Endothelial cell of umbilical vein (primary cell): ENCODE data around the gene TSNAX. TPM values are rescaled to one million over a fixed set of nuclear protein-coding genes. Genes with fewer than 3 reads are reported as not detected.
A peak's percentile ranks its signal among the peaks of the same experiment; 100 is the strongest.

Source experiments
- BruUV-seq: library from RNA; stranded (reverse); fragments of 400-500 nt; replicated peaks from 2 replicates; lab custom pipeline; 2021; lab: Mats Ljungman, UMichigan
- CTCF ChIA-PET: fragments of 300-600, 350-600 bp; sonication (Branson Sonifier 250); formaldehyde crosslinking; loops from one replicate; lab custom pipeline; 2021; ENCODE audit warnings: antibody characterized with exemption, inconsistent platforms; lab: Charles Lee
- POLR2A ChIA-PET: fragments of 300-600, 350-600 bp; sonication (Branson Sonifier 250); formaldehyde crosslinking; loops from one replicate; lab custom pipeline; 2021; ENCODE audit warnings: antibody characterized with exemption, inconsistent platforms; lab: Charles Lee
- DNase-seq: peaks from one replicate; pipeline ENCODE4 v3.0.0-alpha.2; 2011; ENCODE audit warnings: low read depth, low spot score
- FAIRE-seq: peaks from 2 replicates; lab custom pipeline; 2011; peaks lifted over from hg19 to GRCh38; lab: Jason Lieb, UNC
- H2AFZ ChIP-seq: 2 replicates; pipeline ENCODE4 v1.6.0; 2012; ENCODE audit warnings: low read depth, low read length, control low read depth, inconsistent platforms
- H3K27ac ChIP-seq: 2 replicates; pipeline ENCODE4 v1.5.1; 2011; ENCODE audit warnings: low read depth, mild to moderate bottlenecking, control low read depth, low read length, moderate library complexity; ENCODE audit not compliant: insufficient read depth
- H3K27me3 ChIP-seq, 2 experiments: 2 replicates each; pipeline versions ENCODE4 v1.6.0 to v1.6.1; 2011; ENCODE audit warnings: low read length in 2 of 2, mixed read lengths in 1 of 2; ENCODE audit not compliant: control insufficient read depth in 2 of 2, insufficient read depth in 2 of 2
- H3K36me3 ChIP-seq, 2 experiments: 2 replicates in 1 of 2; 3 replicates in 1 of 2; pipeline ENCODE4 v1.5.1; 2011; ENCODE audit warnings: low read length in 2 of 2, mild to moderate bottlenecking in 1 of 2, moderate library complexity in 1 of 2; ENCODE audit not compliant: control insufficient read depth in 2 of 2, insufficient read depth in 2 of 2; ENCODE audit errors: extremely low read depth in 1 of 2
- H3K4me1 ChIP-seq: 3 replicates; pipeline ENCODE4 v1.5.1; 2011; ENCODE audit warnings: mild to moderate bottlenecking, low read length; ENCODE audit not compliant: control insufficient read depth, insufficient read depth; ENCODE audit errors: extremely low read depth
- H3K4me2 ChIP-seq: 2 replicates; pipeline ENCODE4 v1.6.1; 2011; ENCODE audit warnings: low read length, control low read depth, mixed read lengths; ENCODE audit not compliant: insufficient read depth
- H3K4me3 ChIP-seq, 3 experiments: fragments of 200-600 bp in 1 of 3; sonication (generic), shearing (Covaris generic) in 1 of 3; replicated peaks in 1 of 3; 2 replicates each; pipeline ENCODE4 v1.5.1; 2011 to 2016; ENCODE audit warnings: control low read depth in 3 of 3, low read length in 3 of 3, mild to moderate bottlenecking in 2 of 3, inconsistent platforms in 1 of 3, low read depth in 1 of 3, moderate library complexity in 1 of 3; ENCODE audit not compliant: insufficient read depth in 1 of 3
- H3K79me2 ChIP-seq: 2 replicates; pipeline ENCODE4 v1.6.0; 2012; ENCODE audit warnings: low read length, inconsistent platforms; ENCODE audit not compliant: control insufficient read depth, insufficient read depth
- H3K9ac ChIP-seq: replicated peaks from 2 replicates; pipeline ENCODE3; 2011; ENCODE audit warnings: low read length, control low read depth; ENCODE audit not compliant: insufficient read depth; ENCODE audit errors: extremely low read depth
- H3K9me1 ChIP-seq: replicated peaks from 3 replicates; pipeline ENCODE4 v1.6.0; 2011; ENCODE audit warnings: mild to moderate bottlenecking, low read length; ENCODE audit not compliant: control insufficient read depth, insufficient read depth; ENCODE audit errors: extremely low read depth
- H3K9me3 ChIP-seq: replicated peaks from 2 replicates; pipeline ENCODE4 v1.5.1; 2012; ENCODE audit warnings: low read length, inconsistent platforms; ENCODE audit not compliant: control insufficient read depth, insufficient read depth
- H4K20me1 ChIP-seq: replicated peaks from 2 replicates; pipeline ENCODE3; 2011; ENCODE audit warnings: mild to moderate bottlenecking, low read length; ENCODE audit not compliant: control insufficient read depth, insufficient read depth; ENCODE audit errors: extremely low read depth
- CTCF ChIP-seq, 2 donors: IDR thresholded peaks; 1 replicate in 1 of 2; 2 replicates in 1 of 2; pipeline ENCODE4 v1.5.1; 2011; ENCODE audit warnings: low read length in 2 of 2, mild to moderate bottlenecking in 2 of 2, moderate library complexity in 2 of 2, control low read depth in 1 of 2, inconsistent platforms in 1 of 2, low read depth in 1 of 2; ENCODE audit not compliant: insufficient read depth in 1 of 2; ENCODE audit errors: extremely low read depth in 1 of 2
- EZH2 ChIP-seq: IDR thresholded peaks from 2 replicates; pipeline ENCODE4 v1.6.1; 2012; ENCODE audit warnings: borderline replicate concordance, low read depth, mild to moderate bottlenecking, moderate library complexity, low read length, inconsistent platforms; ENCODE audit not compliant: severe bottlenecking
- FOS ChIP-seq: IDR thresholded peaks from 2 replicates; pipeline ENCODE4 v1.6.1; 2011; ENCODE audit warnings: mild to moderate bottlenecking, low read length, moderate library complexity, borderline replicate concordance; ENCODE audit not compliant: insufficient read depth
- GATA2 ChIP-seq: IDR thresholded peaks from 2 replicates; pipeline ENCODE4 v1.7.0; 2011; ENCODE audit warnings: low read depth, mild to moderate bottlenecking, moderate library complexity, mixed read lengths, low read length; ENCODE audit not compliant: insufficient read length, insufficient read depth
- JUN ChIP-seq: IDR thresholded peaks from 2 replicates; pipeline ENCODE4 v1.6.1; 2011; ENCODE audit warnings: borderline replicate concordance, low read depth; ENCODE audit not compliant: insufficient read length, insufficient read depth
- MAX ChIP-seq: IDR thresholded peaks from 2 replicates; pipeline ENCODE4 v1.6.1; 2011; ENCODE audit not compliant: insufficient read depth, insufficient read length
- MYC ChIP-seq: IDR thresholded peaks from one replicate; pipeline ENCODE4 v1.6.1; 2011; ENCODE audit warnings: mild to moderate bottlenecking, low read depth, low read length
- POLR2A ChIP-seq: IDR thresholded peaks from 2 replicates; pipeline ENCODE4 v1.6.1; 2012; ENCODE audit warnings: low read depth, mild to moderate bottlenecking, control low read depth, low read length
- POLR2AphosphoS5 ChIP-seq: IDR thresholded peaks from 2 replicates; pipeline ENCODE4 v1.6.1; 2012; ENCODE audit warnings: low read depth, mild to moderate bottlenecking, control low read depth, low read length, moderate library complexity; ENCODE audit not compliant: insufficient read depth
- dilution Hi-C: fragments of 300-500 bp; cut with MboI; formaldehyde crosslinking; loops from one replicate; pipeline ENCODE4 v1.15.0; 2019; ENCODE audit warnings: low sequenced_read_pairs; ENCODE audit not compliant: extremely low pct_ligation_motif_present
- intact Hi-C: fragments of 100-400 bp; cut with micrococcal nuclease; formaldehyde crosslinking; loops from one replicate; pipeline ENCODE4 v1.10.0; 2022
- polyA plus RNA-seq, 4 experiments: library from polyadenylated mRNA; depleted of rRNA in 3 of 4; stranded (reverse) in 3 of 4; unstranded in 1 of 4; fragments of >200 nt; gene quantifications; 2 replicates each; pipeline versions ENCODE4 v1.2.1 to v1.2.3, GENCODE V29; 2011 to 2012; ENCODE audit warnings: missing spikeins in 1 of 4
- total RNA-seq: library from RNA; stranded (reverse); gene quantifications from 2 replicates; pipeline ENCODE4 v1.2.3, GENCODE V29; 2021

TSNAX gene
- total and polyA plus RNA-seq, 2 donors (not counting 3 experiments of a cell fraction or from before 2014, with no cell fraction given) = 6.3 to 26.3 TPM

DNA sequence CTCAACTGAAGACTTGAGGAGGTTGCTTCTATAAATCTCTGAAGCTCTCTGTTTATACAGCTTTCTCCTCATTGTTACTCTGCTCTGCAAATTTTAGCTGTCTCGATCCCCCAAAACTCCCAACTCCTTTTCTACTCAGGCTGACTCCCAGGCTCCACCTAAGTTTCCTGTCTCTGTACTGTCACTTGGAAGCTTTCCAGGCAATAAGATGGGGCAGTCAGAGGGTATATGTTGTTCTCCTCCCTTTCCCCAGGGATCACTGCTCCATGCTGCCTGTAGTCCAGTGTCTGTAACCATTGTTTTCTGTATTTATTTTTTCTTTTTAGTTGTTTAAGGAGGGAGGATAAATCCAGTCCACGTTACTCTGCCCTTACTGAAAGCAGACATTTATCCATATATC lies 13.4 kb downstream of the TSNAX start:
- Histone ChIP-seq H3K4me3 (no peak overlapping the region), H3K9ac (no peak overlapping the region), H4K20me1 (no peaks in the 10 kb centered on the region), H3K27me3 (no peaks in the 10 kb centered on the region), H3K9me3 (peaks cover 2% of the 10 kb centered on the region), H3K9me1 (no peaks in the 10 kb centered on the region), H3K4me1 (peaks cover 25% of the 10 kb centered on the region), H3K79me2 (peaks cover 2% of the 10 kb centered on the region), H3K27ac (no peak overlapping the region), H3K36me3 (peaks cover 0 to 7% of the 10 kb centered on the region in 2 experiments), H2AFZ (no peak overlapping the region), H3K4me2 (peak overlapping the region; percentile 8)
- intact Hi-C loops = no loop called here
- TF ChIP-seq MYC (no peak), POLR2AphosphoS5 (no peak), GATA2 (no peak), JUN (no peak), CTCF (IDR thresholded peaks at IDR 0.05; ENCODE audit: extremely low read depth in 1 of 2, insufficient read depth in 1 of 2, low read depth in 1 of 2, low read length in 2 of 2) (no peak), EZH2 (no peak), FOS (no peak), POLR2A (no peak), MAX (no peak)
- dilution Hi-C loops = no loop called here
- ChIA-PET POLR2A (no interaction called here), CTCF (interaction anchor here (0.7 kb wide), 1 partner anchor 224 kb away, joined by 3 read pairs; no protein-coding TSS in a partner anchor)
- FAIRE-seq (no peak), DNase-seq (peak; percentile 18)
- BruUV-seq = no TSS peak
